Keratinocyte (primary cell): Measurements from ENCODE around the gene SOX18. TPM values are rescaled to one million over a fixed set of nuclear protein-coding genes. Genes with fewer than 3 reads are reported as not detected.

Experiments
- DNase-seq: peaks from one replicate; pipeline ENCODE4 v3.0.0-alpha.2; 2011; ENCODE audit warnings: low read depth, missing footprints, low spot score
- FAIRE-seq: peaks from 2 replicates; lab custom pipeline; 2011; peaks lifted over from hg19 to GRCh38; lab: Jason Lieb, UNC
- H2AFZ ChIP-seq: 2 replicates; pipeline ENCODE4 v1.6.0; 2012; ENCODE audit warnings: low read length, control low read depth, inconsistent platforms; ENCODE audit not compliant: control insufficient read depth
- H3K27ac ChIP-seq: 2 replicates; pipeline ENCODE4 v1.5.1; 2011; ENCODE audit warnings: low read length; ENCODE audit not compliant: control insufficient read depth, insufficient read depth
- H3K27me3 ChIP-seq: 3 replicates; pipeline ENCODE4 v1.6.0; 2011; ENCODE audit warnings: low read length; ENCODE audit not compliant: control insufficient read depth, insufficient read depth; ENCODE audit errors: extremely low read depth
- H3K36me3 ChIP-seq, 2 experiments: 2 replicates in 1 of 2; 3 replicates in 1 of 2; pipeline ENCODE4 v1.5.1; 2011; ENCODE audit warnings: low read length in 2 of 2, mild to moderate bottlenecking in 1 of 2; ENCODE audit not compliant: control insufficient read depth in 2 of 2, insufficient read depth in 2 of 2; ENCODE audit errors: extremely low read depth in 1 of 2
- H3K4me1 ChIP-seq: 3 replicates; pipeline ENCODE4 v1.5.1; 2011; ENCODE audit warnings: low read length; ENCODE audit not compliant: control insufficient read depth, insufficient read depth; ENCODE audit errors: extremely low read depth
- H3K4me2 ChIP-seq: 3 replicates; pipeline ENCODE4 v1.6.0; 2011; ENCODE audit warnings: low read depth, low read length; ENCODE audit not compliant: control insufficient read depth, insufficient read depth; ENCODE audit errors: extremely low read depth
- H3K4me3 ChIP-seq, 3 experiments: fragments of 200-600 bp in 1 of 3; sonication (generic) in 1 of 3; 2 replicates in 2 of 3; 3 replicates in 1 of 3; pipeline ENCODE4 v1.5.1; 2011 to 2016; ENCODE audit warnings: low read length in 3 of 3, mild to moderate bottlenecking in 3 of 3, control low read depth in 2 of 3, inconsistent platforms in 1 of 3, low read depth in 1 of 3, mixed read lengths in 1 of 3, mixed run types in 1 of 3, moderate library complexity in 1 of 3; ENCODE audit not compliant: control insufficient read depth in 2 of 3, insufficient read depth in 2 of 3; ENCODE audit errors: extremely low read depth in 1 of 3
- H3K79me2 ChIP-seq: 2 replicates; pipeline ENCODE4 v1.6.0; 2012; ENCODE audit warnings: low read length; ENCODE audit not compliant: control insufficient read depth, insufficient read depth
- H3K9ac ChIP-seq: 3 replicates; pipeline ENCODE4 v1.6.0; 2011; ENCODE audit warnings: low read length; ENCODE audit not compliant: control insufficient read depth, insufficient read depth; ENCODE audit errors: extremely low read depth
- H3K9me1 ChIP-seq: 3 replicates; pipeline ENCODE4 v1.6.0; 2011; ENCODE audit warnings: low read length; ENCODE audit not compliant: control insufficient read depth, insufficient read depth; ENCODE audit errors: extremely low read depth
- H3K9me3 ChIP-seq: 2 replicates; pipeline ENCODE4 v1.5.1; 2012; ENCODE audit warnings: low read depth, low read length; ENCODE audit not compliant: control insufficient read depth
- H4K20me1 ChIP-seq: 3 replicates; pipeline ENCODE4 v1.6.0; 2011; ENCODE audit warnings: low read length; ENCODE audit not compliant: control insufficient read depth, insufficient read depth; ENCODE audit errors: extremely low read depth
- CTCF ChIP-seq, 3 experiments: IDR thresholded peaks in 1 of 3; conservative IDR thresholded peaks in 1 of 3; optimal IDR thresholded peaks in 1 of 3; 2 replicates in 2 of 3; 3 replicates in 1 of 3; pipeline versions ENCODE3 to v1.5.1; 2011; ENCODE audit warnings: low read length in 3 of 3, mild to moderate bottlenecking in 3 of 3, moderate library complexity in 2 of 3, control low read depth in 1 of 3, inconsistent platforms in 1 of 3; ENCODE audit not compliant: insufficient read depth in 2 of 3; ENCODE audit errors: extremely low read depth in 1 of 3
- EZH2 ChIP-seq: IDR thresholded peaks from one replicate; pipeline ENCODE4 v1.6.1; 2012; ENCODE audit warnings: inconsistent platforms, mild to moderate bottlenecking, low read length, moderate library complexity
- dilution Hi-C: fragments of 300-500 bp; cut with MboI; formaldehyde crosslinking; loops from one replicate; pipeline ENCODE4 v1.7.0; 2020; ENCODE audit warnings: low sequenced_read_pairs; ENCODE audit not compliant: extremely low pct_ligation_motif_present
- polyA plus RNA-seq, 5 experiments: library from polyadenylated mRNA; depleted of rRNA in 3 of 5; stranded (reverse) in 3 of 5; stranded (forward) in 1 of 5; unstranded in 1 of 5; fragments of >200 nt; gene quantifications; 1 replicate in 1 of 5; 2 replicates in 3 of 5; 3 replicates in 1 of 5; pipeline versions ENCODE4 v1.2.1 to v1.2.3, GENCODE V29; 2011 to 2012; ENCODE audit warnings: missing spikeins in 2 of 5, low read depth in 1 of 5, low replicate concordance in 1 of 5

SOX18 gene
- polyA plus RNA-seq, 1 donor (not counting 4 experiments of a cell fraction or from before 2014, with no cell fraction given): not detected

- H3K9me1 ChIP-seq: no peaks in the 10 kb centered on the region
- H3K27me3 ChIP-seq: no peaks in the 10 kb centered on the region
- no peak overlapping the region for H3K4me3 ChIP-seq
- no peak for TF ChIP-seq CTCF (optimal IDR thresholded peaks at IDR 0.05 in 1 of 3, IDR thresholded peaks at IDR 0.05 in 1 of 3, conservative IDR thresholded peaks at IDR 0.05 in 1 of 3; ENCODE audit: extremely low read depth in 1 of 3, insufficient read depth in 2 of 3, low read length in 3 of 3)
- TF ChIP-seq EZH2: no peak
- DNase-seq (no peak), FAIRE-seq (no peak)
- H3K36me3 ChIP-seq: peaks cover 38 to 44% of the 10 kb centered on the region in 2 experiments
- H3K27ac ChIP-seq: no peak overlapping the region
- no peak overlapping the region for H3K4me2 ChIP-seq
- no peaks in the 10 kb centered on the region for H3K9me3 ChIP-seq
- dilution Hi-C loops: no loop called here
- no peaks in the 10 kb centered on the region for H3K4me1 ChIP-seq
- no peak overlapping the region for H2AFZ ChIP-seq
- H4K20me1 ChIP-seq: no peaks in the 10 kb centered on the region
- H3K79me2 ChIP-seq: peaks cover 6% of the 10 kb centered on the region
- no peak overlapping the region for H3K9ac ChIP-seq
Observed at GRCh38 chr20:64022671-64023360, 26.6 kb downstream of the SOX18 start.

- H3K9ac ChIP-seq: no peak overlapping the region
- no peaks in the 10 kb centered on the region for H4K20me1 ChIP-seq
- DNase-seq (no peak), FAIRE-seq (no peak)
- no peaks in the 10 kb centered on the region for H3K9me3 ChIP-seq
- peaks cover 6% of the 10 kb centered on the region for H3K79me2 ChIP-seq
- no peak for TF ChIP-seq CTCF (optimal IDR thresholded peaks at IDR 0.05 in 1 of 3, IDR thresholded peaks at IDR 0.05 in 1 of 3, conservative IDR thresholded peaks at IDR 0.05 in 1 of 3; ENCODE audit: extremely low read depth in 1 of 3, insufficient read depth in 2 of 3, low read length in 3 of 3)
- TF ChIP-seq EZH2: no peak
- H3K4me1 ChIP-seq: no peaks in the 10 kb centered on the region
- H2AFZ ChIP-seq: no peak overlapping the region
- no peak overlapping the region for H3K4me3 ChIP-seq
- H3K36me3 ChIP-seq: peaks cover 27 to 36% of the 10 kb centered on the region in 2 experiments
- H3K27me3 ChIP-seq: no peaks in the 10 kb centered on the region
- no peaks in the 10 kb centered on the region for H3K9me1 ChIP-seq
- dilution Hi-C loops: no loop called here
- H3K27ac ChIP-seq: no peak overlapping the region
- no peak overlapping the region for H3K4me2 ChIP-seq
Observed at GRCh38 chr20:64021124-64021975, 28.1 kb downstream of the SOX18 start.
